GM18907 (cell line): ENCODE data around the gene CFAP54.

Experiments used
- ATAC-seq: cut with Tn5 transposase; IDR thresholded peaks from one replicate; pipeline ENCODE4 v1.9.1; 2021; ENCODE audit warnings: mild to moderate bottlenecking, moderate library complexity; ENCODE audit not compliant: unreplicated experiment

The CFAP54 gene

DNA sequence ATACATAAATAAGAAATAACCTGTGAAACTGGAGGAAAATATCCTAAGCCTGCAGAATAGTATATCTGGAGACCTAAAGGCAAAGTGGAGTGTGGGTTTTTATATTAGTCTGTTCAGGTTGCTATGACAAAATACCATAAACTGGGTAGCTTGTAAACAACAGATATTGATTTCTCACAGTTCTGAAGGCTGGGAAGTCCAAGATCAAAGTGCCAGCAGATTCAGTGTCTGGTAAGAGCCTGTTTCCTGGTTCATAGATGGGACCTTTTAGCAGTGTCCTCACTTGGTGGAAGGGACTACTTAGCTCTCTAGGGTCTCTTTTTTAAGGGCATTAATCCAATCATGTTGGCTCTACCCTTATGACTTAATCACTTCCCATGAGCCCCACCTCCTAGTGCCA lies 392.2 kb downstream of the CFAP54 start:
- ATAC-seq = no peak

DNA sequence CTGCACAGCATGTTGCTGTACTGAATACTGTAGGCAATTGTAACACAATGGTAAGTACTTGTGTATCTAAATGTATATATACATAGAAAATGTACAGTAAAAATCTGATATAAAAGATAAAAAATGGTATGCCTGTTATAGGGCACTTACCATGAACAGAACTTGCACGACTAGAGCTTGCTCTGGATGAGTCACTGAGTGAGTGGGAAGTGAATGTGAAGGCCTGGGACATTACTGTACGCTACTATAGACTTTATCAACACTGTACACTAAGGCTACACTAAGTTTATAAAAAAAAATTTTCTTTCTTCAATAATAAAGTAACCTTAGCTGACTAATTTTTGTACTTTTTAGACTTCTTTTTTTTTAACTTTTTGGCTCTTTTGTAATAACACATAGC lies 393.5 kb downstream of the CFAP54 start:
- ATAC-seq = no peak

DNA sequence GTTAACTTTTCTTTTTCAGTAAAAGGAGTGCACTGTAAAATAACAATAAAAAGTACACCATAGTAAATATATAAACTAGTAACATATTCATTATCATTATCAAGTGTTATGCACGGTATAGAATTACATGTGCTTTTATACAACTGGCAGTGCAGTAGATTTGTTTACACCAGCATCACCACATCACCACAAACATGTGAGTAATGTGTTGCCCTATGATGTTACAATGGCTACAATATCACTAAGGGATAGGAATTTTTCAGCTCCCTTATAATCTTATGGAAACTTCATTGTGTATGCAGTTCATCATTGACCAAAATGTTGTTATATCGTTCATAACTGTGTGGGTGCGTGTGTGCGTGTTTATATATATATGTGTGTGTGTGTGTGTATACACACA lies 394.2 kb downstream of the CFAP54 start:
- no peak for ATAC-seq

DNA sequence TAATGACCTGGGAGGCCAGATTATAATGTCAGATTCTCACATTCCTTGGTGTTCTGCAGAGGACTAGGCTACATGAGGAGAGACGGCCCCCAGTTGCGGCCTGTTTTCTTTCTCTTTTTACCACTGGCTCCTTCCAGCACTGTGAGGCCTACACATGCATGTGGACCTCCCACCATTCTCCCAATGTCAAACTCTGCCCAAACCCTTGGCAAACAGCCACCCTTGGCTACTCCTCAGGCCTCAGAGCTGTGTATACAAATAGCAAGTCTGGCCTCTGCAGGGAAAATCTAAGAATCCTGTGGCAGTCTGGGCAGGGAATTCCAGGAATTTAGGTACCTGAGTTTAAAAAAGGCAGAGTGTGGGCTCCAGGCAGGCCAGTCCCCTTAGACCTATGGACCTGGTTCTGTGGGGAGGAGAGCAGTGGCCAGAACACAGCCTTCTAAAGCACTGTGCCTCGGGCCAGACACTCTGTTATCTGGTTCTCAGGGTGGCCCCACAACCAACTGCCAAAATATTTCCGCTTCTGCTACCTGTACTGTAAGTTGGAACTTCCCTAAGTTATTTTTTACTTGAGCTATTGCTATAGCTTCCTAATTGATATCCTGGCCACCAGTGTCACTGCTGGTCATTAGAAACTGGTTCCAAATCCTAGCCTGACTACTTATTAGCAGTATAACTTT lies 397.8 kb downstream of the CFAP54 start:
- ATAC-seq = no peak

DNA sequence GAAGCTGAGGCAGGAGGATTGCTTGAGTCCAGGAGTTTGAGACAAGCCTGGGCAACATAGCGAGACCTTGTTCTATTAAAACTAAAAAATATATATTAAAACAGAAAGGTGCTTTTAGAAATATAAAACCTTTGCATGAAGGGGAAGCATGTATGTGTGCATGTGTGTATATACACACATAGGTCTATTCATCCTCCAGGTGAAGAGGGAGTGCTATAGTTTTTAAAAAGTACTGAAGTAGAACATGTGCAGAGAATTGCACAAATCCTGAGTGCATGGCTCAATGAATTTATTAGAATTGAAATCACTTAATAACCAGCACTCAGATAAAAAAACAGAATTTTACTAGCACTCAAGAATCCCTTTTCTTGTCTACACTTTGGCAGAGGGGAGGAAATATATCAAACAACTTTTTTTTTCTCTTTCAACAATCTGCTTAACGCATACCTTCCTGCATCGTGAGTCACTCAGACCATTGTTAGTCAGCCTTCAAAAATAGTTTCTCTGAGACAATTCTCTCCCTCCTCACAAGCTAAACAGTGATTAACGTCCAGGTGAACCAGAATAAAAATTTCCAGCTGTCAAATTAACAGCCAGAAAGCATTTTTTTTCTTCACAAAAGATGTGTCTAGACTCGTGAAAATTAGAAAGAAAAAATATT lies 400.0 kb downstream of the CFAP54 start:
- ATAC-seq = no peak

DNA sequence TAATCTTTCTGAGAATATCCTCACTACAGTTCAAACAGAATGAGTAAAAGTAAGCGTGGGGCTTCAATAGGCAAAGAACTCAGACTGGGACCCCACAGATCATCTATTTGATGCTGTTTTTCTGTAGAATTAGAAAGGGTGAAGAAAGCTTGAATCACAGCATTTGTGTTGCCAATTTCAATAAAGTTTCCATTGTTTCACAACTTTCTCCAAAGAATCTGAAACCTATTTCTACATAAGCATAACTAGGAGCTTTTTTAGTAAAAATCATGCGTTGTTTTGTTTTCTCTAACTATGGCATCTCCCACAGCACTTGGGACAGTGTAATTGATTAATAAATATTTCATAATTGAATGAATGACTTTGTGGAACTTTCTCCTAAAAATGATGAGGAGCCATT lies 401.0 kb downstream of the CFAP54 start:
- no peak for ATAC-seq

DNA sequence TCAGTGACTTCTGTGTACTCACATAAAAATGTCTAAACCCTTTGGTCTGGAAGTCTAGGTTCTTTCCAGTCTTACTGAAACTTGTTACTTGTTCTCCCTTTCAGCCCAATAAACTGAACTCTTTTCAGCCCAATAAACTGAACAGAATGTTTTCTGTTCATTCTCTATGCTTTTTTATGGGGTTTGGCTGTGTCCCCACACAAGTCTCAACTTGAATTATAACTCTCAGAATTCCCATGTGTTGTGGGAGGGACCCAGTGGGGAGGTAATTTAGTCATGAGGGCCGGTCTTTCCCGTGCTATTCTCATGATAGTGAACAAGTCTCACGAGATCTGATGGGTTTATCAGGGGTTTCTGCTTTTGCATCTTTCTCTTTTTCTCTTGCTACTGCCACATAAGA lies 402.7 kb downstream of the CFAP54 start:
- no peak for ATAC-seq

DNA sequence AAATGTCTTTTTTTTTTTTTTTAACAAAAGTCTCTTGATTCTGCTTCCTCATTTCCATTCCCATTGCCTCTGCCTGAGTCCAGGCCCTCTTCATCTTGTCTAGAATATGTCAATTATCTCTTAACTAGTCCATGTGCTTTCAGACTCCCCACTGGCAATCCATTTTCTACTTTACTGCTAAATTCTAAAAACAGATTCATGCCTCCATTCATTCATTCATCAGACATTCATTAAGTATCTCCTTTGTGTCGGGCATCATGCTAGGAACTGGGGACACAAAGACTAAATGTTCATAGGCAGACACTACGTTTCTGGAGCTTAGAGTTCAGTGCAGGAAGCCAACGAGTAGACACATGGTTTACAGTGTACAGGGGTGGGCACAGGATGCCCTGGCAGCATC lies 408.0 kb downstream of the CFAP54 start:
- no peak for ATAC-seq

DNA sequence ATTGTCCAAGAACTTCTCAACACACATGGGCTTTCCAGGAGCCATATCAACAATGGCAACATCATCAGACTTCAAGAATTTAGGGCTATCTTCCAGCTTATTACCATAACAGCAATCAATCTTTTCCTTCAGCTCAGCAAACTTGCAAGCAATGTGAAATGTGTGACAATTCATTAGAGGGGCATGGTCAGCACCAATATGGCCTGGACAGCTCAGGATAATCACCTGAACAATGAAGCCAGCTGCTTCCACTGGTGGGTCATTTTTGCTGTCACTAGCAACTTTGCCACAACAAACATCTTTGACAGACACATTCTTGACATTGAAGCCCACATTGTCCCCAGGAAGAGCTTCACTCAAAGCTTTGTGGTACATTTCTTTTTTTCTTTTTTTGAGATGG lies 411.8 kb downstream of the CFAP54 start:
- ATAC-seq = no peak

DNA sequence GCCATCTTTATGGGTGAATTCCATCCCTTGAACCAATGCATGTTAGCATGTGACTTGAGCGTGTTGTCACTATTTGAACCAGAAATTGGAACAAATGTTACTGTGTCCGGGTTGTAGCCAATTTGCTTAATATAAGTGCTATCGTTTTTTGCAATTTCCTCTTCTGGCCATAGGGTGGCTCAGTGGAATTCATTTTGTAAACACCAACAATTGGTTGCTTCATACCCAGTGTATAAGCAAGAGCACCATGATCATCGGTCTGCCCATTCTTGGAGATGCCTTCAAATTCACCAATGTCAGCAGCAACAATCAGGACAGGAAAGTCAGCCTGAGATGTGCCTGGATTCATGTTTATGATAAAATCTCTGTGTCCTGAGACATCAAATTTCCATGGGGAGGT lies 412.7 kb downstream of the CFAP54 start:
- ATAC-seq = no peak

DNA sequence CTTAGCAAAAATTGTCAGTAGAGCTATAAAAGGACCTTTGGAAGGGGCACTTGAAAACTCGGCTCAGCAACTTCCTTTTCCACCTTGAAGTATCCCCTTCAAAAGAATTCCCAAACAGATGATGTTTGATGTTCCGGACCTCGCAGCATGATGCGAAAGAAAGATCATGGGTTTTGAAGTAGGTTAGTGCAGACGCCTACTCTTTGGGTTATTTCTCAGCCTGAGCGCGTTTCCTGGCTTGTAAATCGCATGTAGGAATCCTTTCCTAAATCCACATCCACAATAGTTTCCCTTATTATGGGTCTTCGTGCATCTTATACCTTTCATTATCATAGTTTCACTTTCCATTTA lies 417.1 kb downstream of the CFAP54 start:
- ATAC-seq = no peak

DNA sequence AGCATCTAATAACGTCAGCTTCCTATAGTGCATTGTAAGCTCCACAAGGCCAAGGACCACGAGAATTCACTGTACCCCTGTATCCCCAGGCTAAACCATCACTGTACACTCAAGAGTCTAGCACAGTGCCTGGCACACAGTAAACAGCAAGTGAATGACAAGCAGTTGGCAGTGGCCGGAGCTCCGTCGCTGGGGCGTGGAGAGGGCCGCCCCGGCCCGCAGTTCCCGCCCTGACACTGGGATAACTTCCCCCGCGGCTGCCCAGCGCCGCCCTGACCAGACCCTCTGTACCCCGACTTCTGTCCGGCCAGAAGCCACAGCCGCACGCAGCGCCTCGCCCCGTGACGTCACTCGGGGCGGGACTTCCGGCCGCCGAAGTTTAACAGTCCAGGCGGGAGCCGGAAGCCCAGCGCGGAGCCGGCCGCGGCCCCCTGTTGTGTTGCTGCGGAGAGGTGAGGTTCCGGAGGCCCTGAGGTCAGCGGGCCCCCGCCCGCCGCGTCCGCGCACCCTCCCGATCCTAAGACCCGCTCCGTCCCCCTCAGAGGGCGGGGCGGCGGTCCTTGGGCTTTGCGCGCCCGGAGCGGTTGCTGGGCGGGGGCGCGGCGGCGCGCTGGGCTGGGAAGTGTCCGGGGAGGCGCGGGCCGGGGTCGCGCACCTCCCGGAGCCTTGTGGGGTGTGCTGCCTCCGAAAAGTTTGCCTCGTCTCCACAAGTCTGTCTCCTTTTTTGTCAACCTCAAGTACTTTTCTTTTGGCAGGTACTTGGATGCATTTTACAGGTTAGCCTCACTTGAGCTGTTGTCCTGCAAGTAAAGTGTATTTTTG lies 417.7 kb downstream of the CFAP54 start, which contains the start of gene NEDD1:
Gene NEDD1, plus strand, starts transcription at position 409 of the 822 bp plus-strand sequence. CDS start 2,503 bp downstream, outside the sequence.
- ATAC-seq = peak; percentile 96

DNA sequence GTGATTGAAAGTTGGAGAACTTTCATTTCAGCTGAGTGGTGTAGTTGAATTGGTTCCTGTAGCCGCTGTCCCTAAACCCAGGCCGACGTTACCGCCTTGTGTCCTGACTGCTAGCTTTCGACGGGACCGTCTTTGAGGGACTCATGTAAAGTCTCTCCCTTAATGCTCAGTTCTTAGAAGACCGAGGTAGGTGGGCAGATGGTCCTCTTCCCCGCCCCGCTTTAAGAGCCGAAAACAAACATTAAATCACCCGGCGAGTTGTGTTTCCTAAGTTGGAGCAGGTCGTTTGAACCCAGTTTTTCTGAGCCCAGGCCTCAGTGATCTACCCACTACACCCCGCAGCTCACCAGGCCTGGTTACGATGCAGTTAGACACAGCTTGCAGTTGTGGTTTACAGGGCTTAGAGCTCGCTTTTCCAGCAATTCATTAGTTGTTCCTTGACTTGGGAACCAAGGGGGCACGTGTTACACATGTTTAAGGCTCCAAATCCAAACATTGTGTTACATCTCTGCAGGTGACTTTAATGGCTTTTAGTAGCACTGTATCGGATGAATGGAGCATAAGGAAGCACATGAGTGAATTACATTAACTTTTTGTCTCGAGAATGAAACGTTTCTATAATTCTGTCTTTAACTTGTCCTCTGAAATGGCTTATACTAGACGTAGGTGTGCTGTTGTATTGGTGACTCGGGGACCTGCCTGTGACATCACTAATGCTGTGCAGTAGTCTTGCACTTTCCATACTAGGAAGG lies 418.5 kb downstream of the CFAP54 start:
- ATAC-seq = peak; percentile 26

DNA sequence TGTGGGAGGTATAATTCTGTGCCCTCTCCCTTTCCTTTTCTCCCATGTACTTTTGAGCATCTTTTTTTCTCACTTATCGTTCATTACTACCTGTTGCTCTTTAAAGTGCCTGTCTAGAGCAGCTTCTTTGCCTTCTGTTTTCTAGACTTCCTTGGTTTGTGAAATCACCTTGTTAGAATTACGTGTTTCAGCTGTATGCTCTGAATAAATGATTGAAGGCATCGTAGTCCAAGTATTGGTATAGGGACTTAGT lies 419.0 kb downstream of the CFAP54 start:
- no peak for ATAC-seq

DNA sequence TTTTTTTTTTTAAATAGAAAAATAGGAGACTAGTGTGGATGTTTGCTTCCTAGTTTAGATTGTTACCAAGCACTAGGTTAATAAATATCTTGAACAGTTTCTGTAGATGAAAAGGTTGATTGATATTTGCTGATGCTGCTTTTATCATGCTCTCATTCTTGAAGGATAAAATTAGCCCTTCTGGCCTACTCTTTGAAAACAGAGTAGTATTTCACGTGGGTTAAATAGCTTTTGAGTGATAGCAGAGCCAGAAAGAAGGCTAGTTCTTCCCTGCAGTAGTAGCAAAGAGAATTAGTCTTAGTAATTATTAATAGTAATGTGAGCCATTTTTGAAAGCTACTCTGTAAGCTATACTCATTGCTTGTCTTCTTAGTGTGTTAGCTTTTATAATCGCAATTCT lies 422.9 kb downstream of the CFAP54 start:
- ATAC-seq = no peak

DNA sequence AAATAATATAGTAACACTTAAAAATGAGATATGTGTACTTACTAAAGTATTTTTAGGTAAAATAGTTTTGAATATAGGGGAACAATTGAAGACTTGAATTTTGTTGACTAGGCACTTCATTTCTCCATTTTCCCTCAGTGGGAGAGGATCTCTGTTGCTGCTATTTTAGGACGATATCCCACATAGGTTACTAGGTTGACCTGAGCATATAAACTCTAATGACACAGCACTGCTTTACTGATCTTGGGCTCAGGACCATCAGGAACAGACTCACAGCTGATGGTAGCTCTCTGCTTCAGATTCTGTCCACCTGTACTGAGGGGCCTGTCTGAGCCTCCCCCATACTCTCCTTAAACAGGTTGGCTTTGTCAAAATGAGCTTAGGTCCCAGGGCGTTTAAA lies 423.6 kb downstream of the CFAP54 start:
- ATAC-seq = no peak

DNA sequence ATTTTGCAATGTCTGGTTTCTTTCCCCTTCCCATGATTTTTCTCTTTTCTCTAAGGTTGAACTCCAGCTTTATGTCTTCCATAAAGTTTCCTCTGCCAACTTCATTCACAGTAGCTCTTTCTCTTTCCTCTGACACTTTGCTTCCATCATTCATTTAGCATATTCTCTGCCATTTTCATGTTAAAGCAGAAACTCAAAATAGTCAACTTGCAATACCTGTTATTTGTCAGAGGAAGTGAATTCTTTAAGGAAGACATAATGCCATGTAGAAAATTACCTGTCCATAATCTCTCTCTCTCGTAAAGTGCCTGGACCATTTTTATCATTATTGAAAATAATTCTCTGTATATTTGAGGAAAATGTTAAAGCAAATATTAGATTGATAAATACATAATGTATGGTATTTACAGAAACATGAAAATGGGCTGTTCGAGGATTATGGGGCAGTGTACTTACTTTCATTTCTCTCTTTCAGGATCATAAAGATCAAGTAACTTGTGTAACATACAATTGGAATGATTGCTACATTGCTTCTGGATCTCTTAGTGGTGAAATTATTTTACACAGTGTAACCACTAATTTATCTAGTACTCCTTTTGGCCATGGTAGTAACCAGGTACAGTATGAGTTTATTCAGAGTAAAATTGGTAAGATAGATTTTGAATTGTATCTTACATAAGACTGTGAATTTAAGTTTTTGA lies 430.3 kb downstream of the CFAP54 start:
- ATAC-seq = no peak
